Liver (tissue), 9 donors: ENCODE data around the gene CCM2. TPM values are rescaled to one million over a fixed set of nuclear protein-coding genes. Genes with fewer than 3 reads are reported as not detected.

Experiments used
- DNase-seq: peaks from one replicate; pipeline ENCODE4 v3.0.0-alpha.2; 2017; ENCODE audit warnings: low spot score
- H3K27ac ChIP-seq, 2 donors: one replicate each; pipeline ENCODE4 v1.7.0; 2013; ENCODE audit warnings: inconsistent platforms in 2 of 2, low read length in 2 of 2, control low read depth in 1 of 2, low read depth in 1 of 2, mild to moderate bottlenecking in 1 of 2
- H3K27me3 ChIP-seq, 4 donors: one replicate each; pipeline versions ENCODE4 v1.6.1 to v1.7.0; 2013; ENCODE audit warnings: low read length in 3 of 4, inconsistent platforms in 1 of 4, mild to moderate bottlenecking in 1 of 4, moderate library complexity in 1 of 4; ENCODE audit not compliant: control insufficient read depth in 4 of 4, insufficient read depth in 4 of 4
- H3K36me3 ChIP-seq, 4 donors: one replicate each; pipeline versions ENCODE4 v1.6.1 to v1.7.0; 2013; ENCODE audit warnings: low read length in 3 of 4, mild to moderate bottlenecking in 3 of 4, low read depth in 1 of 4, moderate library complexity in 1 of 4; ENCODE audit not compliant: control insufficient read depth in 4 of 4, insufficient read depth in 3 of 4
- H3K4me1 ChIP-seq, 4 donors: one replicate each; pipeline versions ENCODE4 v1.6.1 to v1.7.0; 2013; ENCODE audit warnings: low read length in 3 of 4, mild to moderate bottlenecking in 3 of 4, moderate library complexity in 1 of 4; ENCODE audit not compliant: control insufficient read depth in 4 of 4, insufficient read depth in 4 of 4
- H3K4me3 ChIP-seq, 3 donors: one replicate each; pipeline versions ENCODE4 v1.6.1 to v1.7.0; 2013; ENCODE audit warnings: low read length in 3 of 3, control low read depth in 1 of 3, low read depth in 1 of 3, mild to moderate bottlenecking in 1 of 3
- H3K9ac ChIP-seq, 2 donors: one replicate each; pipeline ENCODE4 v1.7.0; 2013; ENCODE audit warnings: low read length in 2 of 2, mild to moderate bottlenecking in 2 of 2, moderate library complexity in 2 of 2, control low read depth in 1 of 2, low read depth in 1 of 2
- H3K9me3 ChIP-seq, 4 donors: one replicate each; pipeline versions ENCODE4 v1.6.1 to v1.7.0; 2013; ENCODE audit warnings: low read length in 3 of 4; ENCODE audit not compliant: control insufficient read depth in 4 of 4
- ATF3 ChIP-seq: IDR thresholded peaks from 2 replicates; pipeline ENCODE4 v1.6.1; 2016; ENCODE audit warnings: antibody characterized with exemption
- CTCF ChIP-seq: fragments of 150-350 bp; IDR thresholded peaks from 2 replicates; pipeline ENCODE4 v1.5.1; 2017; ENCODE audit warnings: improper control_type of control experiment, low read depth, low read length; ENCODE audit not compliant: missing input control
- EGR1 ChIP-seq, 2 donors: IDR thresholded peaks; 2 replicates each; pipeline ENCODE4 v1.6.1; 2016 to 2018; ENCODE audit warnings: antibody characterized with exemption in 2 of 2, low read depth in 2 of 2
- FOXA1 ChIP-seq: IDR thresholded peaks from 2 replicates; pipeline ENCODE4 v1.6.1; 2016; ENCODE audit warnings: antibody characterized with exemption
- FOXA2 ChIP-seq: IDR thresholded peaks from 2 replicates; pipeline ENCODE4 v1.6.1; 2016; ENCODE audit warnings: antibody characterized with exemption
- GABPA ChIP-seq, 2 donors: IDR thresholded peaks in 1 of 2; conservative IDR thresholded peaks in 1 of 2; 2 replicates each; pipeline ENCODE4 v1.6.1; 2016; ENCODE audit warnings: antibody characterized with exemption in 2 of 2, mild to moderate bottlenecking in 1 of 2, moderate library complexity in 1 of 2
- HNF4A ChIP-seq, 2 donors: conservative IDR thresholded peaks; 2 replicates each; pipeline ENCODE4 v1.6.1; 2016; ENCODE audit warnings: antibody characterized with exemption in 2 of 2, mild to moderate bottlenecking in 2 of 2
- HNF4G ChIP-seq: IDR thresholded peaks from 2 replicates; pipeline ENCODE4 v1.6.1; 2016; ENCODE audit warnings: antibody characterized with exemption
- JUND ChIP-seq, 2 donors: IDR thresholded peaks; 2 replicates each; pipeline ENCODE4 v1.6.1; 2016; ENCODE audit warnings: antibody characterized with exemption in 2 of 2
- MAX ChIP-seq: IDR thresholded peaks from 2 replicates; pipeline ENCODE4 v1.6.1; 2016; ENCODE audit warnings: antibody characterized with exemption
- NR2F2 ChIP-seq: IDR thresholded peaks from 2 replicates; pipeline ENCODE4 v1.6.1; 2016; ENCODE audit warnings: antibody characterized with exemption
- RAD21 ChIP-seq, 2 donors: IDR thresholded peaks; 2 replicates each; pipeline ENCODE4 v1.6.1; 2016; ENCODE audit warnings: antibody characterized with exemption in 2 of 2, mild to moderate bottlenecking in 2 of 2
- REST ChIP-seq: IDR thresholded peaks from 2 replicates; pipeline ENCODE4 v1.6.1; 2016; ENCODE audit warnings: antibody characterized with exemption, mild to moderate bottlenecking
- RXRA ChIP-seq, 2 donors: IDR thresholded peaks; 2 replicates each; pipeline ENCODE4 v1.6.1; 2017 to 2018; ENCODE audit warnings: antibody characterized with exemption in 2 of 2, mild to moderate bottlenecking in 1 of 2
- SP1 ChIP-seq: IDR thresholded peaks from 2 replicates; pipeline ENCODE4 v1.6.1; 2018; ENCODE audit warnings: antibody characterized with exemption, mild to moderate bottlenecking
- TAF1 ChIP-seq: conservative IDR thresholded peaks from 2 replicates; pipeline ENCODE4 v1.6.1; 2016; ENCODE audit warnings: antibody characterized with exemption, mild to moderate bottlenecking
- YY1 ChIP-seq: IDR thresholded peaks from 2 replicates; pipeline ENCODE4 v1.6.1; 2016; ENCODE audit warnings: antibody characterized with exemption, mild to moderate bottlenecking
- ZBTB33 ChIP-seq: IDR thresholded peaks from 2 replicates; pipeline ENCODE4 v1.6.1; 2016; ENCODE audit warnings: antibody characterized with exemption
- WGBS: extraction: QIAGEN DNeasy Blood & Tissue Kit; methylation state at CpG from one replicate; pipeline ENCODE4 v1.1.7; 2013; 5-methylcytosine and 5-hydroxymethylcytosine counted together
- polyA plus RNA-seq, 2 donors: library from polyadenylated mRNA; stranded (reverse) in 1 of 2; unstranded in 1 of 2; fragments of 200-250 nt in 1 of 2; fragments of >200 nt in 1 of 2; fragmentation: Nextera tagmentation in 1 of 2; extraction: Ambion mirVana in 1 of 2; gene quantifications; one replicate each; pipeline versions ENCODE4 v1.2.1 to v1.2.3, GENCODE V29; 2013 to 2015
- total RNA-seq, 2 donors: library from RNA; depleted of rRNA; stranded (reverse); fragments of >200 nt; gene quantifications; one replicate each; pipeline ENCODE4 v1.2.3, GENCODE V29; 2014
- donor health status: healthy.
- donor health status: healthy.
- donor health status: healthy.
- donor health status: healthy.
- donor health status: healthy.

CCM2 gene
- total and polyA plus RNA-seq, 4 donors: 26.3 to 65.0 (median 47.5) TPM

GRCh38 chr7:45106820-45107219 lies 106.8 kb downstream of the CCM2 start:
- no peak overlapping the region for H3K9ac ChIP-seq
- H3K4me1 ChIP-seq: peaks cover 0 to 19% (median 12%) of the 10 kb centered on the region in 4 donors
- no peaks in the 10 kb centered on the region for H3K9me3 ChIP-seq
- no peak overlapping the region for H3K27ac ChIP-seq
- DNase-seq: no peak
- no peaks in the 10 kb centered on the region for H3K27me3 ChIP-seq
- no peak overlapping the region for H3K4me3 ChIP-seq
- WGBS: 92% methylated on average over 8 of the region's 8 CpGs
- TF ChIP-seq HNF4A (conservative IDR thresholded peaks at IDR 0.05) (no peak), ZBTB33 (no peak), CTCF (no peak), YY1 (no peak), FOXA2 (no peak), ATF3 (no peak), RAD21 (IDR thresholded peaks at IDR 0.05) (no peak), RXRA (IDR thresholded peaks at IDR 0.05) (no peak), TAF1 (no peak), JUND (IDR thresholded peaks at IDR 0.05) (no peak), EGR1 (IDR thresholded peaks at IDR 0.05; ENCODE audit: low read depth in 2 of 2) (no peak), HNF4G (no peak), FOXA1 (no peak), SP1 (no peak), NR2F2 (no peak), REST (no peak), GABPA (IDR thresholded peaks at IDR 0.05 in 1 of 2, conservative IDR thresholded peaks at IDR 0.05 in 1 of 2) (no peak), MAX (no peak)
- peaks cover 30 to 70% (median 65%) of the 10 kb centered on the region in 4 donors for H3K36me3 ChIP-seq
